Measurements from ENCODE around the gene GRID1. TPM values are rescaled to one million over a fixed set of nuclear protein-coding genes. Genes with fewer than 3 reads are reported as not detected.

The GRID1 gene
- polyA plus RNA-seq, 1 of the 3 experiments (the other 2 are of a cell fraction), result 0.13 TPM

DNA sequence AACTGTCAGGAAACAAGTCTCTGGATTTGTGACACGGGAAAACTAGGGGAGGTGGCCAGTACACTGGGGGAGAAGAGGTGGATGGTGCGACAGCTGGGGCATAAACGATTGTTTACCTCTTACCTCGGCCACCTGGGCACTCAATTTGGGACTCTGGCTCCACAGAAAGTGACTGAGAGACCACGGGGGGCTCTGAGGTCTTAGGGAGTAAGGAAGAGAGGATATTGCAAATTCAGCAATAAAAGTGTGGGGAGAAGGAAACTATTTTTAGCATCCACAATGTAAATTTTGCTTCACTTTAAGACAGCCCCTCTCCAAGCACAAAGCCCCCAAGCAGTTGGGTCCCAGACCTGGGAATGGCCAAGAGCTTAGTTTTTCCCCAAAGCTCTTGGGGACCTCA is 440.5 kb downstream of the GRID1 start:
- H3K9me2 ChIP-seq, result no peaks in the 10 kb centered on the region
- H3K9me3 ChIP-seq, result no peaks in the 10 kb centered on the region
- TF ChIP-seq YY1 (IDR thresholded peaks at IDR 0.05; ENCODE audit: low read depth), result no peak
- TF ChIP-seq TAF1 (IDR thresholded peaks at IDR 0.05; ENCODE audit: borderline replicate concordance, low read depth, low read length), result no peak
- TF ChIP-seq, protein P1, sequence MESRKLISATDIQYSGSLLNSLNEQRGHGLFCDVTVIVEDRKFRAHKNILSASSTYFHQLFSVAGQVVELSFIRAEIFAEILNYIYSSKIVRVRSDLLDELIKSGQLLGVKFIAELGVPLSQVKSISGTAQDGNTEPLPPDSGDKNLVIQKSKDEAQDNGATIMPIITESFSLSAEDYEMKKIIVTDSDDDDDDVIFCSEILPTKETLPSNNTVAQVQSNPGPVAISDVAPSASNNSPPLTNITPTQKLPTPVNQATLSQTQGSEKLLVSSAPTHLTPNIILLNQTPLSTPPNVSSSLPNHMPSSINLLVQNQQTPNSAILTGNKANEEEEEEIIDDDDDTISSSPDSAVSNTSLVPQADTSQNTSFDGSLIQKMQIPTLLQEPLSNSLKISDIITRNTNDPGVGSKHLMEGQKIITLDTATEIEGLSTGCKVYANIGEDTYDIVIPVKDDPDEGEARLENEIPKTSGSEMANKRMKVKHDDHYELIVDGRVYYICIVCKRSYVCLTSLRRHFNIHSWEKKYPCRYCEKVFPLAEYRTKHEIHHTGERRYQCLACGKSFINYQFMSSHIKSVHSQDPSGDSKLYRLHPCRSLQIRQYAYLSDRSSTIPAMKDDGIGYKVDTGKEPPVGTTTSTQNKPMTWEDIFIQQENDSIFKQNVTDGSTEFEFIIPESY (IDR thresholded peaks at IDR 0.05; ENCODE audit: borderline replicate concordance, low read depth), result no peak
- TF ChIP-seq NRF1 (IDR thresholded peaks at IDR 0.05; ENCODE audit: low read depth, low read length), result no peak
- TF ChIP-seq MXI1 (IDR thresholded peaks at IDR 0.05; ENCODE audit: low read depth, low read length), result no peak
- TF ChIP-seq, protein P2, sequence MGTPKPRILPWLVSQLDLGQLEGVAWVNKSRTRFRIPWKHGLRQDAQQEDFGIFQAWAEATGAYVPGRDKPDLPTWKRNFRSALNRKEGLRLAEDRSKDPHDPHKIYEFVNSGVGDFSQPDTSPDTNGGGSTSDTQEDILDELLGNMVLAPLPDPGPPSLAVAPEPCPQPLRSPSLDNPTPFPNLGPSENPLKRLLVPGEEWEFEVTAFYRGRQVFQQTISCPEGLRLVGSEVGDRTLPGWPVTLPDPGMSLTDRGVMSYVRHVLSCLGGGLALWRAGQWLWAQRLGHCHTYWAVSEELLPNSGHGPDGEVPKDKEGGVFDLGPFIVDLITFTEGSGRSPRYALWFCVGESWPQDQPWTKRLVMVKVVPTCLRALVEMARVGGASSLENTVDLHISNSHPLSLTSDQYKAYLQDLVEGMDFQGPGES (IDR thresholded peaks at IDR 0.05; ENCODE audit: low read depth, low read length), result no peak
- TF ChIP-seq TEAD4 (IDR thresholded peaks at IDR 0.05; ENCODE audit: borderline replicate concordance, insufficient read depth), result no peak
- no peak for TF ChIP-seq SIN3A (IDR thresholded peaks at IDR 0.05; ENCODE audit: borderline replicate concordance, low read depth, low read length)
- no peak for TF ChIP-seq GABPA (IDR thresholded peaks at IDR 0.05; ENCODE audit: low read depth)
- no peak for TF ChIP-seq EZH2phosphoT487 (IDR thresholded peaks at IDR 0.05; ENCODE audit: borderline replicate concordance, low read depth)
- TF ChIP-seq RCOR1 (IDR thresholded peaks at IDR 0.05; ENCODE audit: low read length), result no peak
- TF ChIP-seq, protein P3, sequence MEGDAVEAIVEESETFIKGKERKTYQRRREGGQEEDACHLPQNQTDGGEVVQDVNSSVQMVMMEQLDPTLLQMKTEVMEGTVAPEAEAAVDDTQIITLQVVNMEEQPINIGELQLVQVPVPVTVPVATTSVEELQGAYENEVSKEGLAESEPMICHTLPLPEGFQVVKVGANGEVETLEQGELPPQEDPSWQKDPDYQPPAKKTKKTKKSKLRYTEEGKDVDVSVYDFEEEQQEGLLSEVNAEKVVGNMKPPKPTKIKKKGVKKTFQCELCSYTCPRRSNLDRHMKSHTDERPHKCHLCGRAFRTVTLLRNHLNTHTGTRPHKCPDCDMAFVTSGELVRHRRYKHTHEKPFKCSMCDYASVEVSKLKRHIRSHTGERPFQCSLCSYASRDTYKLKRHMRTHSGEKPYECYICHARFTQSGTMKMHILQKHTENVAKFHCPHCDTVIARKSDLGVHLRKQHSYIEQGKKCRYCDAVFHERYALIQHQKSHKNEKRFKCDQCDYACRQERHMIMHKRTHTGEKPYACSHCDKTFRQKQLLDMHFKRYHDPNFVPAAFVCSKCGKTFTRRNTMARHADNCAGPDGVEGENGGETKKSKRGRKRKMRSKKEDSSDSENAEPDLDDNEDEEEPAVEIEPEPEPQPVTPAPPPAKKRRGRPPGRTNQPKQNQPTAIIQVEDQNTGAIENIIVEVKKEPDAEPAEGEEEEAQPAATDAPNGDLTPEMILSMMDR (IDR thresholded peaks at IDR 0.05), result no peak
- no peak overlapping the region for H3K4me3 ChIP-seq (ENCODE audit: low read depth in 2 of 2, low read length in 1 of 2)
- peaks cover 0 to 8% of the 10 kb centered on the region in 2 experiments; a peak in 2 of 4 replicates for H3K4me1 ChIP-seq (ENCODE audit: control insufficient read depth in 1 of 2, insufficient read depth in 2 of 2, low read depth in 1 of 2, low read length in 1 of 2)
- H4K20me1 ChIP-seq (ENCODE audit: insufficient read depth), result no peaks in the 10 kb centered on the region
- no peak overlapping the region for H3K27ac ChIP-seq (ENCODE audit: low read depth in 2 of 2, low read length in 1 of 2)
- H3K4me2 ChIP-seq, result no peak overlapping the region
- no peak for DNase-seq
- no peak overlapping the region for H2AFZ ChIP-seq (ENCODE audit: low read depth)
- POLR2A ChIA-PET, result no interaction called here
- no peaks in the 10 kb centered on the region for H3F3A ChIP-seq (replicated peaks; ENCODE audit: insufficient read depth)
- no peak overlapping the region for H3K9ac ChIP-seq
- no peaks in the 10 kb centered on the region for H3K36me3 ChIP-seq (replicated peaks in 1 of 2; ENCODE audit: control insufficient read depth in 1 of 2, insufficient read depth in 2 of 2, low read length in 1 of 2)
- no peaks in the 10 kb centered on the region for H3K27me3 ChIP-seq (ENCODE audit: insufficient read depth)
- 5% methylated on average over 5 of the region's 5 CpGs for WGBS (ENCODE audit: low lambda C conversion rate)
- no peaks in the 10 kb centered on the region for H3K79me2 ChIP-seq (ENCODE audit: insufficient read depth)
- CTCF ChIA-PET, result interaction anchor here (1.2 kb wide), 1 partner anchor 69 kb away, joined by 4 read pairs; no protein-coding TSS in a partner anchor
